H1 (cell line): Measurements from ENCODE around the gene TXLNG. TPM values are rescaled to one million over a fixed set of nuclear protein-coding genes. Genes with fewer than 3 reads are reported as not detected.

Experiments used
- BACH1 ChIP-seq: IDR thresholded peaks from 2 replicates; pipeline ENCODE4 v1.6.1; 2012; ENCODE audit warnings: low read length, improper control_type of control experiment
- CHD7 ChIP-seq: fragments of 300-600 bp; sonication (generic); IDR thresholded peaks from 2 replicates; pipeline ENCODE4 v1.7.1; 2012; ENCODE audit warnings: low read length, moderate library complexity, mild to moderate bottlenecking, inconsistent platforms; ENCODE audit not compliant: insufficient replicate concordance
- EGR1 ChIP-seq: IDR thresholded peaks from 2 replicates; pipeline ENCODE4 v1.6.1; 2011; ENCODE audit warnings: low read depth, low read length, borderline replicate concordance
- FOSL1 ChIP-seq: IDR thresholded peaks from 2 replicates; pipeline ENCODE4 v1.6.1; 2011; ENCODE audit warnings: mild to moderate bottlenecking, low read depth, low read length, moderate library complexity; ENCODE audit not compliant: insufficient read depth
- JUN ChIP-seq: IDR thresholded peaks from 2 replicates; pipeline ENCODE4 v1.6.1; 2011; ENCODE audit warnings: low read depth, mild to moderate bottlenecking, improper control_type of control experiment, low read length
- KDM1A ChIP-seq: fragments of 200-600, 300-600 bp; sonication (generic); IDR thresholded peaks from 2 replicates; pipeline ENCODE4 v1.7.1; 2016; ENCODE audit warnings: mild to moderate bottlenecking, low read length, borderline replicate concordance
- SIX5 ChIP-seq: IDR thresholded peaks from 2 replicates; pipeline ENCODE4 v1.6.1; 2011; ENCODE audit warnings: mild to moderate bottlenecking, low read depth, low read length
- TBP ChIP-seq: IDR thresholded peaks from 2 replicates; pipeline ENCODE4 v1.6.1; 2011; ENCODE audit warnings: low read depth, low read length, improper control_type of control experiment
- polyA plus RNA-seq, 7 experiments: library from polyadenylated mRNA; depleted of rRNA in 3 of 7; stranded (reverse) in 5 of 7; unstranded in 2 of 7; fragments of >200 nt in 5 of 7; fragments of 200-250 nt in 2 of 7; gene quantifications; 1 replicate in 5 of 7; 2 replicates in 1 of 7; 4 replicates in 1 of 7; pipeline versions ENCODE4 v1.2.1 to v1.2.3, GENCODE V29; 2011 to 2013; ENCODE audit warnings: missing spikeins in 2 of 7, mixed read lengths in 2 of 7
- total RNA-seq: library from RNA; stranded (reverse); fragmentation: NEBNext Ultra II Directional; extraction: Animal tissue kit (Norgen Biotek cat#: 25700); gene quantifications from 2 replicates; pipeline ENCODE4 v1.2.1, GENCODE V29; 2021

Gene TXLNG
- total and polyA plus RNA-seq, 2 of the 8 experiments (the other 6 are each of a cell fraction or from before 2014, with no cell fraction given), result 32.9 to 42.9 TPM

- TF ChIP-seq CHD7 (no peak), BACH1 (no peak), FOSL1 (no peak), SIX5 (no peak), KDM1A (no peak), JUN (no peak), TBP (no peak), EGR1 (no peak)
Observed at GRCh38 chrX:16867947-16868346, 81.7 kb downstream of the TXLNG start (continued).
